Stimulated activated CD8-positive, alpha-beta memory T cell treated with anti-CD3 and anti-CD28 coated beads, Interleukin-4, amount 100 ng/mL, for 1 hour (primary cell): ENCODE data around the gene IL2RA.
"Not testable (repeated sequence)": the region's sequence is repeated elsewhere in the genome, so short reads cannot be mapped to it uniquely, and the experiment has no call there.

Experiments used
- DNase-seq, 2 donors: peaks; one replicate each; pipeline ENCODE4 v3.0.0-alpha.2; 2020; ENCODE audit warnings: low read depth in 2 of 2, low spot score in 1 of 2

IL2RA gene

GRCh38 chr10:6043377-6043776, 18.8 kb downstream of the IL2RA start:
- not testable (repeated sequence) for DNase-seq

GRCh38 chr10:6040205-6040604, 22.0 kb downstream of the IL2RA start:
- DNase-seq = no peak

- no peak for DNase-seq
Measured at GRCh38 chr10:6039711-6040110, 22.5 kb downstream of the IL2RA start.

GRCh38 chr10:6038071-6038631, 24.0 kb downstream of the IL2RA start:
- no peak for DNase-seq

GRCh38 chr10:6037422-6037821, 24.7 kb downstream of the IL2RA start:
- no peak for DNase-seq

- no peak for DNase-seq
Measured at GRCh38 chr10:6036861-6037321, 25.3 kb downstream of the IL2RA start.

GRCh38 chr10:6035931-6036575, 26.1 kb downstream of the IL2RA start:
- no peak for DNase-seq

GRCh38 chr10:6035101-6035834, 26.9 kb downstream of the IL2RA start:
- DNase-seq = no peak

GRCh38 chr10:6034371-6034770, 27.8 kb downstream of the IL2RA start:
- no peak for DNase-seq

- no peak for DNase-seq
Measured at GRCh38 chr10:6033954-6034353, 28.2 kb downstream of the IL2RA start.

GRCh38 chr10:6030940-6031339, 31.2 kb downstream of the IL2RA start:
- no peak for DNase-seq

GRCh38 chr10:6030217-6030616, 31.9 kb downstream of the IL2RA start:
- no peak for DNase-seq

GRCh38 chr10:6027929-6028328, 34.2 kb downstream of the IL2RA start:
- DNase-seq = no peak

GRCh38 chr10:6025683-6026255, 36.4 kb downstream of the IL2RA start:
- no peak for DNase-seq

- DNase-seq = no peak
Measured at GRCh38 chr10:6024334-6024682, 37.9 kb downstream of the IL2RA start.

GRCh38 chr10:6023661-6024333, 38.4 kb downstream of the IL2RA start:
- DNase-seq = no peak

- no peak for DNase-seq
Measured at GRCh38 chr10:6022660-6023059, 39.5 kb downstream of the IL2RA start.

- DNase-seq = no peak
Measured at GRCh38 chr10:6020826-6021225, 41.3 kb downstream of the IL2RA start.

- no peak for DNase-seq
Measured at GRCh38 chr10:6019796-6020195, 42.4 kb downstream of the IL2RA start.

GRCh38 chr10:6019010-6019782, 43.0 kb downstream of the IL2RA start:
- no peak for DNase-seq

- DNase-seq = no peak
Measured at GRCh38 chr10:6018422-6018821, 43.7 kb downstream of the IL2RA start.
